ENCODE data around the gene LRP2BP.

DNA sequence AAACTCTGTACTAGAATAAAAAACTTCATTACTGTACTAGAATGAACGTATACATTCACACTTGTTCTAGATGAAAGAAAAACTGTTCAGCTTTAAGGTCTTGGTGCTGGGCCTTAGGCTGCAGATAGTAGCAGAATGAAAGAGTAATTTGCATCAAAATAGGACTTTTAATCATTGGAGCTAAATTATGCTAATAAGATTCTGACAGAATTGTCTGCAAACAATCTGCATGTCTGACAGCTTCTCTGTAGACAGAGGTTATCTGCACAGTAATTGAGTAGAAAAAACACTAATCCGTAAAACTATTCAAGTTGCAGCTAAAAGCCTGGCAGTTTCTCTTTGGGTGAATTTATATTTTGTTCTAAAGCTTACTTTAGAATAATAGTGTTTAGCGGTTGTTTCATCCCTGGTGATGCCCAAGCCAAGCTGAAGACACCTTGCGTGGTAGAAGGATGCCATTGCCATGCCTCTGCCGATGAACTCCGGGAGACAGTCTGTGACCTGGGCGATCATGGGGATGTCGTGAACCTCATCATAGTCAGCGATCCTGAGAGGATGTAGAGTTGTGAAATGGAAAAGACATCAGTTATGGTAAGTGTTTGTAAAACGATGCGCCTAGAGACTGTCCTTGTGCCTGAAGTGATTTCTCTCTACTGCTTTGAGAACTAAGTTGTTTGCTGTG, 25.3 kb downstream of the LRP2BP start:
- TF ChIP-seq, protein P1, sequence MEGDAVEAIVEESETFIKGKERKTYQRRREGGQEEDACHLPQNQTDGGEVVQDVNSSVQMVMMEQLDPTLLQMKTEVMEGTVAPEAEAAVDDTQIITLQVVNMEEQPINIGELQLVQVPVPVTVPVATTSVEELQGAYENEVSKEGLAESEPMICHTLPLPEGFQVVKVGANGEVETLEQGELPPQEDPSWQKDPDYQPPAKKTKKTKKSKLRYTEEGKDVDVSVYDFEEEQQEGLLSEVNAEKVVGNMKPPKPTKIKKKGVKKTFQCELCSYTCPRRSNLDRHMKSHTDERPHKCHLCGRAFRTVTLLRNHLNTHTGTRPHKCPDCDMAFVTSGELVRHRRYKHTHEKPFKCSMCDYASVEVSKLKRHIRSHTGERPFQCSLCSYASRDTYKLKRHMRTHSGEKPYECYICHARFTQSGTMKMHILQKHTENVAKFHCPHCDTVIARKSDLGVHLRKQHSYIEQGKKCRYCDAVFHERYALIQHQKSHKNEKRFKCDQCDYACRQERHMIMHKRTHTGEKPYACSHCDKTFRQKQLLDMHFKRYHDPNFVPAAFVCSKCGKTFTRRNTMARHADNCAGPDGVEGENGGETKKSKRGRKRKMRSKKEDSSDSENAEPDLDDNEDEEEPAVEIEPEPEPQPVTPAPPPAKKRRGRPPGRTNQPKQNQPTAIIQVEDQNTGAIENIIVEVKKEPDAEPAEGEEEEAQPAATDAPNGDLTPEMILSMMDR (IDR thresholded peaks at IDR 0.05; ENCODE audit: insufficient read depth, low read depth, low read length): no peak
- TF ChIP-seq EZH2 (IDR thresholded peaks at IDR 0.05; ENCODE audit: insufficient read depth, low read length): no peak
